WTC11 (cell line): ENCODE data around the gene DOC2A.

Experiments used
- ATF2 ChIP-seq: sonication (generic); formaldehyde crosslinking; IDR thresholded peaks from 2 replicates; pipeline ENCODE4 v1.8.1; 2022; ENCODE audit warnings: low read depth, missing genetic modification reagents, borderline replicate concordance
- CTCF ChIP-seq: fragments of 200-600 bp; IDR thresholded peaks from 2 replicates; pipeline ENCODE4 v1.8.0; 2022; ENCODE audit warnings: antibody characterized with exemption
- E2F4 ChIP-seq: sonication (generic); formaldehyde crosslinking; IDR thresholded peaks from 2 replicates; pipeline ENCODE4 v1.8.1; 2022; ENCODE audit warnings: low read depth, mild to moderate bottlenecking, moderate library complexity, missing genetic modification reagents, borderline replicate concordance
- ELF4 ChIP-seq: sonication (generic); formaldehyde crosslinking; IDR thresholded peaks from 2 replicates; pipeline ENCODE4 v1.8.1; 2022; ENCODE audit warnings: low read depth, mild to moderate bottlenecking, moderate library complexity, missing genetic modification reagents
- ERG ChIP-seq: fragments of 250-450 bp; sonication (Bioruptor Pico); IDR thresholded peaks from 2 replicates; pipeline ENCODE4 v1.8.0; 2021; ENCODE audit warnings: mild to moderate bottlenecking
- FOXJ3 ChIP-seq: sonication (generic); formaldehyde crosslinking; IDR thresholded peaks from 2 replicates; pipeline ENCODE4 v1.9.0; 2021; ENCODE audit warnings: missing genetic modification reagents, mild to moderate bottlenecking, borderline replicate concordance
- NFYB ChIP-seq: sonication (generic); formaldehyde crosslinking; conservative IDR thresholded peaks from 2 replicates; pipeline ENCODE4 v1.8.0; 2022; ENCODE audit warnings: low read depth, missing genetic modification reagents
- NR2C2 ChIP-seq: sonication (generic); formaldehyde crosslinking; IDR thresholded peaks from 2 replicates; pipeline ENCODE4 v1.8.0; 2022; ENCODE audit warnings: mild to moderate bottlenecking, missing genetic modification reagents
- TP53 ChIP-seq: sonication (generic); formaldehyde crosslinking; IDR thresholded peaks from 2 replicates; pipeline ENCODE4 v1.8.1; 2023; ENCODE audit warnings: mild to moderate bottlenecking, missing genetic modification reagents
- ZNF232 ChIP-seq: sonication (generic); formaldehyde crosslinking; IDR thresholded peaks from 2 replicates; pipeline ENCODE4 v1.8.0; 2022; ENCODE audit warnings: mild to moderate bottlenecking, missing genetic modification reagents
- ZNF263 ChIP-seq: sonication (generic); formaldehyde crosslinking; IDR thresholded peaks from 2 replicates; pipeline ENCODE4 v1.8.1; 2022; ENCODE audit warnings: low read depth, mild to moderate bottlenecking, moderate library complexity, missing genetic modification reagents
- ZNF416 ChIP-seq: fragments of 250-450 bp; sonication (Bioruptor Pico); IDR thresholded peaks from 2 replicates; pipeline ENCODE4 v1.9.0; 2021; ENCODE audit warnings: mild to moderate bottlenecking, inconsistent platforms

- no peak for TF ChIP-seq NFYB (CRISPR knock-in tag)
- no peak for TF ChIP-seq CTCF
- no peak for TF ChIP-seq TP53
- no peak for TF ChIP-seq ZNF232
- TF ChIP-seq E2F4: no peak
- TF ChIP-seq ELF4: no peak
- no peak for TF ChIP-seq ZNF263
- TF ChIP-seq FOXJ3 (CRISPR knock-in tag): no peak
- TF ChIP-seq ERG (CRISPR knock-in tag): no peak
- TF ChIP-seq ZNF416 (CRISPR knock-in tag): no peak
- TF ChIP-seq ATF2 (CRISPR knock-in tag): no peak
- TF ChIP-seq NR2C2 (CRISPR knock-in tag): no peak
These were observed 16.1 kb downstream of the DOC2A start for GRCh38 chr16:29994600-29995323.
